OCI-LY3 (cell line): ENCODE measurements around the gene CDH23.

Experiments used
- CTCF ChIP-seq: fragments of 200-600, 300-600 bp; sonication (generic); IDR thresholded peaks from 2 replicates; pipeline ENCODE4 v1.5.1; 2014; ENCODE audit warnings: antibody characterized with exemption, low read length, low read depth
- EZH2phosphoT487 ChIP-seq: fragments of 200-600 bp; shearing (Covaris generic); IDR thresholded peaks from 2 replicates; pipeline ENCODE4 v1.6.1; 2018; ENCODE audit warnings: antibody characterized with exemption, mixed run types, low read depth

- no peak for TF ChIP-seq CTCF
- TF ChIP-seq EZH2phosphoT487 = no peak
Measured at GRCh38 chr10:71549766-71550533, 153.2 kb downstream of the CDH23 start.
